ENCODE measurements around the gene POLR2J2.
A peak's percentile ranks its signal among the peaks of the same experiment; 100 is the strongest.
"Not testable (repeated sequence)": the region's sequence is repeated elsewhere in the genome, so short reads cannot be mapped to it uniquely, and the experiment has no call there.

The POLR2J2 gene

DNA sequence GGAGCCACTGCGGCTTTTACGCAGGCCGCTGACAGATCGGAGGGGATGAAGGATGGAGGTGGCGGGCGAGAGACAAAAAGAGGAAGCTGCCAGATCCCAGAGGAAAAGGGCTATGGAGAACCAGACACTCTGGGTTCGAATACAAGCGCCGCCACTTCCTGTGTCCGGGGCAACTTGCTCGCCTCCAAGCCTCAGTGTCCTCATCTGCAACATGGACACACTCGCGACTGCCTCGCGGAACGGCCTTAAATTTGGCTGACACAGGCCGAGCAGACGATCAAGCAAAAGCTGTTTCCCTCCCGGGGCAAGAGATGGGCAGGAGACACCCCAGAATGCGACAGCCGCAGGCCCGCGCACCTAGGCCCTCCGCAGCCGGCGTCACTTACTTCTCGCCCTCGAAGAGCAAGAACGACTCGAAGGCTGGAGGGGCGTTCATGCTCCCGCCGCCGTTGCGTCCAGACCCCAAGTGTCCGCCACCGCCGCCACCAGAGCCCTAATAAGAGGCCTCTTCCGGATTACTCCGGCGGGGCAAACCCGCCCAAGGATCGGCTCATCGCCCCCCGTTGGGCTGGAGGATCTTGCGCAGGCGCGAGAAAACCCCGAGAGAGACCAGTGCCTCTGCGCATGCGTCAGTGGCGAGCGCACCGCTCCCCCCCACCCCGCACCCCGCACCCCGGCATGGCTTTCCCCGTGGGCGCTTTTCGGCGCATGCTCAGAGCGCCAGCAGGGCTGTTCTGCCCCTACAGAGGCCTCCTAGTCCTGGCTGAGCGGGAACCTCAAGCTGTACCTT, at the start of gene POLR2J2:
Gene POLR2J2 (minus strand): TSS at position 498 of the 790 bp plus-strand sequence. CDS start 62 bp downstream, at position 436.
- not testable (repeated sequence) for DNase-seq

GRCh38 chr7:102718491-102718890, 47.0 kb upstream of the POLR2J2 start:
- not testable (repeated sequence) for DNase-seq

DNA sequence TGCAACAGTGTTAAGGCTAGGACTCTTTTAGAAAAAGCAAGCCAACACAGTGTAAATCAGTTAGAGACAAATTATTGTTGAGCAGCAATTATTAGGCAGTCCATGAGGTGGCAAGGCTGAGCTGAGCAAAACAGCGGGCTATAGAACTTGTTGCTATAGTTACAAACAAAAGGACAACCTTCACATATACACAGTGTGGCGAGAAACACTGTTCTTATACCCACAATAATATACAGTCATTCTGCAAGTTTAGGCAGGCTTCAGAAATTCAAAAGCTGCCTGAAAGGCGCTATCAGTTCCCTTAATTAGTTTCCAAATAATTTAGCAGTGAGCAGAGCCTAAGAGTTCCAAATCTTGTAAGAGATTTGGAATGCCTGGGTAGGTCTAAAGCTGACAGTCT, 44.3 kb upstream of the POLR2J2 start:
- not testable (repeated sequence) for DNase-seq

- DNase-seq = peak; percentile 44
Observed at GRCh38 chr7:102714774-102715522, 43.5 kb upstream of the POLR2J2 start.

GRCh38 chr7:102713691-102714080, 42.2 kb upstream of the POLR2J2 start:
- DNase-seq = not testable (repeated sequence)

DNA sequence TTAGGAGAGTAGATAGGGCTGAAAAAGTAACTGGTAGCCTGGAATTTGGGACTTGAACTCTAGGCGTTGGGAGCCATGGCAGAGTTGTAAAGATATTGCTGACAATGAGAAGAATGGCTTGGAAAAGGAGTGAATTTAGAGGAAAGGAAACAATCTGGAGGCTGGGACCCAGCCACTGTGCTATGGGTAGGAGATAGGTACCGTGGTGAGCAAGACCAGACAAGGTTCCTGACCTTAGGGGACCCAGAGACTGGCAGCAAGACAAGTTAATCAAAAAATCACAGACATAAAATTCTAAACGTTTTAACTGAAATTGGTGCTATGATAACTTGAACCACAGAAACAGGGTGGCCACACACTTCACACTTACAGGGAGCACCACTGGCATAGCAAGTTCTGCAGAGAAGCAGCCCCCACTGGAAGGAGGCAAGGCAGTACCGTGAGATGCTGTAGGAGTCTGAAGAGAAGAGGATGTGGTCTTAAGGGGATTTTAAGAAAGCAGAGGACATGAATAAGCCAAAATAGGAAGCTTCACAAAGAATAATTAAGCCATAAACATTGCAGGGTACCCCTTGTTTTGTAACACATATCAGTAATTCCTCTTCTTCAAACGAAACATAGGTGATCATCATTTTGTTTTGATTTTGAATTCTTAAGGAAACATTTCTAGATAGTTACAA, 41.7 kb upstream of the POLR2J2 start:
- DNase-seq = peak; percentile 39

DNA sequence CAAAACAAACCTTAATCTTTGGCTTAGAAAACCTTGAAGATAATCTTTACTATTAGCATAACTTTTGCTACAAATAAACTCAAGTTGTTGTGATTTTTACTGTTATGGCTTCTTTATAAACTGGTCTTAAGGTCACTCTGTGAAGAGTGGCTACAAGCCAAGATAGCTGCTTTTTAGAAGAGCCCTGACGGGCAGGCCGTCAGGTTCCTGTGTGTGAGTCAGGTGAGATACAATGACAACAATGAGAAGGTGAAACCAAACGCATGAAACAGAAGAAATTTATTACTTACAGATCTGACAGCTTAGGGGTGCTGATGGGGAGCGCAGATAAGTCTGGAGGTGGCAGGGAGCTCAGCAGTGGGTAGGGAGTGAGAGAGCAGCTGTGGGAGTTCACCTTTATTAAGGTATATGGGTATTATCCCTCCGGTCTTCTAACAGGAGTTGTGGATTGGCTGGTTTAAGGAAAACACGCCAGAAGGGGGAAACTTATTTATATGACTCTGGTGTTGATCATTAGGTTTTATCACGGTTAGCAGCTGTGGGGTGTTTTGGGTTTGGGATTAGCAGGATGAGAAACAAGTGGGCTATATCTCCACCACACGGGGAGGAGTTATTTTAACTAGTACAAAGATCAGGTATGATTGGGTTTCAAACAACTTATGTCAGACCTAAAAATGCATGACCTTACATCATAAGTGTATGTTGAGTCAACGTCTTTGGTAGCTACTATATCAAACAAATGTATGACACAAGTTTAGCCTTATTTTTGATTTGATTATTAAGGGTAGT, 27.7 kb upstream of the POLR2J2 start:
- not testable (repeated sequence) for DNase-seq

GRCh38 chr7:102697642-102698512, 26.4 kb upstream of the POLR2J2 start:
- DNase-seq = not testable (repeated sequence)

DNA sequence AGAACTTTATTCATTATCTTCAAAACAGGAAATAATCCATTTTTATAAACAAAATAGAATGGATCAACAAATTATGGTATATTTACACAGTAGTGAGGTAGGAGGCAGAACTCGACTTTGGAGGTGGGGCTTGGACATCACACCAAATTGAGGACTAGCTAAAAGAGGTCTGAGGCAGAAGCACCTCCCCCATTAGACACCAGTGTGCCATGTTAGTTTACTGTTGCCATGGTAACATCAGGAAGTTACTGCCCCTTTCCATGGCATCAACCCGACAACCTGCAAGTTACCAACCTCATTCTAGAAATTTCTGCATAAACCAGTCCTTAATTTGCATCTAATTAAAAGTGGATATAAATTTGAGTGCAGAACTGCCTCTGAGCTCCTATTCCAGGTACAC, 24.5 kb upstream of the POLR2J2 start:
- not testable (repeated sequence) for DNase-seq

DNA sequence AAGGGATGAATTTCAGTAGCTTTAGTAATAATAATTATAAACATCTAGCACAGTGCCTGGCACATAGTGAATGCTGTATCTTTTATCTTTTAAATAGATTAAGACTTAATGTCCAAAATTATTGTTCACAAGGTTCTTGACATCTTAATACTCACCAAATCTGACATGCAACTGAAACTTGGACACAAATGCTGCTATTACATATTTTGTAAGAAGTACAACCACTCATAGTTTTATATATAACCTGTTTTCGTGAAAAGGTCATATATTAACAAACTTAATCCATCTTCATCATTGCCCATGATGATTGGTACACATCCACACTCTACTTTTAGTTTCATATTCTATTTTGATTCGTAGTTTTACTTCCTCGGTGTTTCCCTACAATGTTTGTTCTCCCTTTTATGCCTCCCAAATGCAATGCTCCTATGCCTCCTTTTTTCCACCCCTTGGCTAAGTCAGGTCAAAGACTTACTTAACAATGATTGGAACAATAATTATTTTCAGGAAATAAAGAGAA, 23.6 kb upstream of the POLR2J2 start:
- DNase-seq = not testable (repeated sequence)

GRCh38 chr7:102694008-102694407, 22.5 kb upstream of the POLR2J2 start:
- not testable (repeated sequence) for DNase-seq

DNA sequence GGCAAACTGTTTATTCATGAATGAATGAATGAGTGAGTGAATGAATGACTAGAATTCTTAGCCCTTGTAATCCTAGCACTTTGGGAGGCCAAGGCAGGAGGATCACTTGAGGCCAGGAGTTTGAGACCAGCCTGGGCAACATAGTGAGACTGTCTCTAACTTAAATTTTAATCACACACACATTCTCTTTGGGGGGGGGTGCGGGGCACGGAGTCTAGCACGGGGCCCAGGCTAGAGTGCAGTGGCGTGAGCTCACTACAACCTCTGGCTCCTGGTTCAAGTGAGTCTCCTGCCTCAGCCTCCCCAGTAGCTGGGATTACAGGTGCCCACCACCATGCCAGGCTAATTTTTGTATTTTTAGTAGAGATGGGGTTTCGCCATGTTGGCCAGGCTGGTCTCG, 19.1 kb upstream of the POLR2J2 start:
- not testable (repeated sequence) for DNase-seq

DNA sequence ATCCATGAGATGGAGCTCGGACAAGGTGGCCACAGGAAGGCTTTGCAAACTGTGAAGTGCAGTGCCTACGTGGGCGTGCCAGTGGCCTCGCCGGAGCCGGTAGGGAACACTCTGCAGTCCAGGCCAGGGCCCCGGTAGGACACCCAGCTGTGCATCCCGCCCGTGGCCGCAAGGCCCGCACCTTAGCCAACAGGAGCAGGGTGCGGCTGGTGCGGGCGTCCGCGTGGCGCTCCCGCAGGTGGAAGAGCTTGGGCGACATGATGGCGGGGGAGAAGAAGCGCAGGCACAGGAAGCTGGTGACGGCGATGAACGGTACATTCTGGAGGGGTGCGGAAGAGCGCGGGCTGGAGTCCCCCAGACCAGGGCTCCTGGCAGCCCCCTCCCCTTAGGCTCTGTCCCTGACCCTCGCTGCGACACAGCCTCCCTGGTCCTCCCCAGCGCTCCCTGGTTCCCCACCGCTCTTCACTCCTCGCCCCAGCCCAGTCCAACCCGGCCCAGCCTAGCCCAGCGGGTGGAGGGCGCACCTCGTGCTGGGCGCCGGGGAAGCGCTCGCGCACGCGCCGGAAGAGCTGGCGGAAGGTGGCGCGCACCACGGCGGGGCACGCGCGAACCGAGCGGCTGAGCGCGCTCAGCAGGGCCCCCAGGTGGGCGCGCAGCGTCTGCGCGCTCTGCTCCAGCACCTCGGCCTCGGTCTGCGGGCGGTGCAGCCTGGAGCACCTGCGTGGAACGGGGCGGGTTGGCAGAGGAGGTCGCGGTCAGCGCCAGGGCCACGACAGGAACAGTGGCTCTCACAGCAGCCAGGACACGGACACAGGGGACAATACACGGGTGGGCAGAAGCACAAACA, 18.2 kb upstream of the POLR2J2 start:
- DNase-seq = peak; percentile 10

DNA sequence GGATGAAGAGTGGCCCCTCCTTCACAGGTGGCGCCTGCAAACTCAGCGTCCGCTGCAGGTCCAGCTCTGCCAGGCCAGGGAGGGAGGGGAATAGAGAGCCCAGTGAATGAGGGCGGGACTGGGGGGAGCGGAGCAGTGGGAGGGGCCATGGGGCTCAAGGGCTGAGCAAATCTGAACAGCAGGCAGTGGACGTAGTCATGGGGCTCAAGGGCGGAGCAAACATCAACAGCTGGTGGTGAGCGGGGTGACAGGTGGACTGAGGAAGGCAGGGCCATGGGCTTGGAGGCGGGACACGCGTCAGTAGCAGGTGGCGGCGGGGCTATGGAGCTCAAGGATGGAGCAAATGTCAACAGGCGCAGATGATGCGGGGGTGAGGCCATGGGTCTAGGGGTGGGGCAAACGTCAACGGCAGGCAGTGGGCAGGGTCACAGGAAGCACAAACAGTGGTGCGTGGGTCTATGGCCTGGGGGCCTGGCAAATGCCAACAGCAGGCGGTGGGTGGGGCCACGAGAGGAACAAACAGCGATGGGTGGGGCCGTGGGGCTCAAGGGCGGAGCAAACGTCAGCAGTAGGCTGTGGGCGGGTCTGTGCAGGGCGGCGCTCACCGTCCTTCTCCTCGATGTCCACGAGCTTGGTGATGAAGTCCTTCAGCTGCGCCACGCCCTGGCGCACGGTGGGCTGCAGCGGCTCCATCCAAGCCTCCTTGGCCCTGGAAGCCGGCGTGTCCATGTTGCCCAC, 17.0 kb upstream of the POLR2J2 start:
- not testable (repeated sequence) for DNase-seq

GRCh38 chr7:102682560-102682959, 11.1 kb upstream of the POLR2J2 start:
- not testable (repeated sequence) for DNase-seq

DNA sequence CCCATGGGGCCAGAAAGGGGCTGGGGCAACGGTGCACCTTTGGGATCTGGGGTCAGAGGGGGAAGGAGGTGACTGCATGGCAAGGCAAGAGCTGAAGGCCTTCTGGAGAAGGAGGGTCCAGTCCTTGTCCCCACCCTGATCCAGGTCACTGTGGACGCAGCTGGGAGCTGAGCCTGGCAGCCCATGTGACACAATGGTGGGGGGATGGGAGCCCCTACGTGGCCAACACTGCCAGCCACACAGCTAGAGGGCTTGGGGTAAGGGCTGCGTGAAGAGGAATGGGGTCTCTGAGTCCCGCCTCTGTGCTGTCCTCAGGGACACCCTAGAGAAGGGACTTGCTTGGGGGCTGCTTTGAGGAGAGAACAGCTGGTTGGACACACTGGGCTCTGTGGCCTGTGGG, 9.3 kb upstream of the POLR2J2 start:
- DNase-seq = not testable (repeated sequence)

DNA sequence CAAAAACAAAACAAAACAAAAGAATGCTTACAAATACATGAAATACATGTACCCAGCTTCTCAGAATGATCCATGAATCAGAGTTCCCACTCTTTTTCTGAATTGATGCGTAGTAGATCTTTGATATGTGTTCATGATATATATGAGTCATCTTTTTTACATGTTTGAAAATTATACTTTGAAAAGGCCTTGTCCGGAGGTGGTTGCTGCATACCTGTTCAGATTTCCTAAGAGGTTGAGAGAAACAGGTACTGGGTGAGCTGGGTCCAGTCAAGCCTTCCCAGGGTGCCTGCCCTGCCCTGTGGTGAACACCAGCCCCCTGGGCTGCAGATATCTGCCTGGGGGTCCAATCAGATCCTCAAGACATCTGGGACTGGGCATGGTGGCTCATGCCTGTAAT, 4.1 kb upstream of the POLR2J2 start:
- peak; percentile 16 for DNase-seq

DNA sequence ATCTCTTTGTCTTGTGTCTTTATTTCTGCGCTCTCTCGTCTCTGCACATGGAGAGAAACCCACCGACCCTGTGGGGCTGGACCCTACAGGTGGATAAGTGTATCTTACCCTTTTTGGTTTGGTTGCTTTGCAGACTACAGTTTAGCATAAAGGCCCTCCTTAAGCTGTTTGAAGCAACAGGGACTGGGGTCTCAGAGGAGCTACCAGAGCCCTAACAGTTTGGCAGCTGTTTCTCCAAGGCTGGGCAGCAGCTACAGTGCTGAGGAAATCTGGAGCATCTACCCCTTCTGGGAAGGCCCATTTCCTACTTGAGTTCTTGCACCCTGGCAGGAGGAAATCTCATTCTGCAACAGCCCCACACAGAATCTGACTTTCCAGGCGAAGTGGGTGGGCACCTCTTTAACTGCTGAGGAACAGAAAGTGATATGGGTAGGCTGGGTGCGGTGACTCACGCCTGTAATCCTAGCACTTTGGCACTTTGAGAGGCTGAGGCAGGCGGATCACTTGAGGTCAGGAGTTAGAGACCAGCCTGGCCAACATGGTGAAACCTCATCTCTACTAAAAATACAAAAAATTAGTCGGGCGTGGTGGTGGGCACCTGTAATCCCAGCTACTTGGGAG, 2.1 kb upstream of the POLR2J2 start:
- DNase-seq = not testable (repeated sequence)

DNA sequence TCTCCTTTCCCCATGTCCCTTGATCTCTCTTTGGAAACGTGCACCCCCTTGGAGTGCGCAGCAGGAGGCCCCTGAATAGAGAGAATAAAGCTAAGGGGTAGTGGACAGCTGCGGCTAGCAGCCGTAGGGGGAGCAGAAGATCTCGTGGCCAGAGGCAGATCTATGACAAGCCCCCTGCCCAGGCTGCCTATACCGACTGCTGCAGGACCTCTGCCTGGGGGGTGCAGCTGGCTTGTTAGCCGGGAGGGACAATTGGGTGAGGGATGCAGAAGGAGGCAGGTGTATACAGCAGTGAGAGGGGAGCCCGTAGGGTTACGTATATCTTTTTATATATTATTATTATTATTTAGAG, 469 bp upstream of the POLR2J2 start:
- DNase-seq = not testable (repeated sequence)
